ENCODE results near the gene NAV2.
"Not testable (repeated sequence)": the region's sequence is repeated elsewhere in the genome, so short reads cannot be mapped to it uniquely, and the experiment has no call there.

NAV2 gene

GRCh38 chr11:19946681-19947080 lies 234.0 kb downstream of the NAV2 start:
- DNase-seq (ENCODE audit: low read depth in 1 of 2, low spot score in 1 of 2): no peak

DNA sequence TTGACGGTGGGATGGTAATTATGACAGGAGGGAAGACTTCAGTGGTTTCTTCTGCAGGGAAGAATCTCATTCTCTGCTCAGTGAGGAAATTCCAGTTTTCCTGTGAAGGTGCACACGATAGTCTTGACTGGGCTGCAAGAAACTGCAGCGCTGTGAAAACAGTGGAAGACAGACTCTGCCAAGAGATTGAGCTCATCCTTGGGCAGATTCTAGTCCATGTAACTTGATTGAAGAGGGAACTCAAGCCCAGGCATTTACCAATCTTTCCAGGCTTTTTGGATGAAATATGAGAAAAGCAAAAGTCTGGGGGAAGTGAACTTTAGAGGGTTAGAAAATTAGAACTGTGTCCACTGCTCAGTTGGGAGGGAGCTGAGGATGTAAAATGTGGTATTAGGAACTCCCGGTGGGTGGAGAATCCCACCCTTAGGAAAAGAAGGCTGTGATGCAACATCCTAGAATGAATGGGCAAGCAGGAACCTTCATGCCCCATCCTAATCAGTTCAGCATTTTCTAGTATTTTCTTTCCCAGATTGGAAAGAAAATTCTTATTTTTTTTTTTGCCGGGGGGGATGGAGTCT lies 235.0 kb downstream of the NAV2 start:
- DNase-seq (ENCODE audit: low read depth in 1 of 2, low spot score in 1 of 2): no peak

DNA sequence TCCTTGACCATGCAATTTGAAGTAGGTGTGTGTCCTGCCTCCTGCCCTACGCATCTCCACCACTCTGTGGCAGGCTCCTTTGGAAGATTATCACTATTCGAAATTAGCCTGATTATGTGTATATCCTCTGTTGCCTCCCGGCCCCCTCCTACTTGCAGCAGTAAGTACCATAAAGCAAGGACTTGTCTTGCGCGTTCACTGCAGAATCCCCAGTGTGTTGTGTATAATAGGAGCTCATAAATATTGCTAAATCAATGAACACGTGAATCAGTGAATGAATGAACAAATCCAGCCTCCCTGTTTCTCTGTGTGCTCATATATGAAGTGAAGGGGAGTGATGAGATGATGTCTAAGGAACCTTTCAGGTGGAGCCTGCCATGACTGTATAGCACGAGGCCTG lies 237.0 kb downstream of the NAV2 start:
- DNase-seq (ENCODE audit: low read depth in 1 of 2, low spot score in 1 of 2): no peak

GRCh38 chr11:19951558-19952115 lies 239.0 kb downstream of the NAV2 start:
- DNase-seq (ENCODE audit: low read depth in 1 of 2, low spot score in 1 of 2): no peak

GRCh38 chr11:19952116-19952605 lies 239.5 kb downstream of the NAV2 start:
- DNase-seq (ENCODE audit: low read depth in 1 of 2, low spot score in 1 of 2): no peak

DNA sequence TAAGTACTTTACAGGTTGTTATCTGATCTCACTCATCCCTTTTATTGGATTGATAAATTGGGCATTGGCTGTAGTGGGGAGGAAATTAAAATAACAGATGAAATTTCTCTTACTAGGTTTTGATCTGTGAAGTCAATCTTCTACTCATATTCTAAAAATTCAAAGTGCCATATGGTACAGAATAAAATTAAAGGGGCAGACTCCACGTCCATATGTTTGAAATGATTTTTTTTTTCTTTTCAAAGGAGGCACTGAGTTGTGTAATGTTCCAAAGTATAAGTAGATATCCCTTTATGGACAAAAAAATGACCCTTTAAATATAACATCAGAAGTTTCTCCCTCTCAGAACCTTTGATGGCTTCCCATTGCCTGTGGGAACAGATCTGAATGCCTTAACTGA lies 240.3 kb downstream of the NAV2 start:
- no peak for DNase-seq (ENCODE audit: low read depth in 1 of 2, low spot score in 1 of 2)

DNA sequence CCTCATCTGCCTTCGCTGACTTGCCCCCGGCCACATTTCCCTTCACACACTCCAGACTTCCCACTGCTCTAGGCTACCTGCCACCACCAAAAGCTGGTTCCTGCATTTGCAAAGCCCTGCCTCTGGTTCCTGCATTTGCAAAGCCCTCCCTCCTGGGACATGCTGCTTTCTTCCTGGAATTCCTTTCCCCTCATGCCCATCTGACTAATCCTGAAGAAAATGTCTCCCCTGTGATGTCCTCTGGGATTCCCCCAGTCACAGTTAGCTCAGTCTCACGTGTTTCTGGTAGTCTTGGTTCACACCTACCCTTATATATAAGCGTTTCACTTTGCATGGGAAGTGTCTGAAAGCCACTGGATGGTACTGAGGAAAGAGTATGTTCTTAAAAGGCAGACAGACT lies 240.7 kb downstream of the NAV2 start:
- no peak for DNase-seq (ENCODE audit: low read depth in 1 of 2, low spot score in 1 of 2)

DNA sequence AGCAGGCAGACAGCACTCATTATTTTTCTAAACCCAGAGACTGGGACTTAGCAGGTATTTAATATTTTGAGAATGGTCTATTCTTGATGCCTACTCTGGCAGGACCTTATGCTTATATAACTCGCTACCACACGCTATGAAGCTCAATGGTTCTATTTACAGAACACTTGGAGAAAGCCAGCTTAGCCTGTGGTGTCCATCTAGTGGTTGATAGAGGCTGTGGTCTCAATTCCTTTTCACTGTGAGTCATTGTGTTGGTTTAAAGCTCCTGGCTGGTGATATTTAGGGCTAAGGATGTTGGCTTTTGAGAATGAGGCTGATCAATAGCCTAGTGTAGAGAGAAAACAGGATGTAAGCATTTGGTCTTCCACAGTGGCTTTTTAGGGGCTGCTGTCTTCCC lies 241.3 kb downstream of the NAV2 start:
- no peak for DNase-seq (ENCODE audit: low read depth in 1 of 2, low spot score in 1 of 2)

- no peak for DNase-seq (ENCODE audit: low read depth in 1 of 2, low spot score in 1 of 2)
Measured at GRCh38 chr11:19954899-19955298, 242.3 kb downstream of the NAV2 start.

DNA sequence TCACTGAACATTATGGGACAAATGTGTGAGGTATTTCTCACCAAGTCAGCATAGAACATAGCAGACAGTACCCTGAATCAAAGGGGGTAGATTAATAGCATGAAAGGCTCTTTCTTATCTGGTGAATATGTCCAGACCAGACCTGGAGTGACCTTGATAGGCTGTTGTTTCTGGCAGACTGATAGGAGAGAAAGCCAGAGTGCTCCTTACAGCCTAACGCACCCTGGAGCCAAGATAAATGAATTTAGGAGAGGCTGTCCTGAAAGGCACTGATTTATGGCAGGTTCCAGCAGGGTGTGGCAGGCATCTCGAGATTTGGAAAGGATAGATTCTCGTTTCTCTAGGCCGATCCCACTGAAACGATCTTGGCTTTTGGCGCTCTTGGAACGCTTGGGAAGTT lies 243.0 kb downstream of the NAV2 start:
- no peak for DNase-seq (ENCODE audit: low read depth in 1 of 2, low spot score in 1 of 2)

- DNase-seq (ENCODE audit: low read depth in 1 of 2, low spot score in 1 of 2): no peak
Measured at GRCh38 chr11:19956228-19956627, 243.6 kb downstream of the NAV2 start.

GRCh38 chr11:19957294-19957943 lies 244.8 kb downstream of the NAV2 start:
- no peak for DNase-seq (ENCODE audit: low read depth in 1 of 2, low spot score in 1 of 2)

GRCh38 chr11:19958204-19958603 lies 245.6 kb downstream of the NAV2 start:
- DNase-seq (ENCODE audit: low read depth in 1 of 2, low spot score in 1 of 2): no peak

DNA sequence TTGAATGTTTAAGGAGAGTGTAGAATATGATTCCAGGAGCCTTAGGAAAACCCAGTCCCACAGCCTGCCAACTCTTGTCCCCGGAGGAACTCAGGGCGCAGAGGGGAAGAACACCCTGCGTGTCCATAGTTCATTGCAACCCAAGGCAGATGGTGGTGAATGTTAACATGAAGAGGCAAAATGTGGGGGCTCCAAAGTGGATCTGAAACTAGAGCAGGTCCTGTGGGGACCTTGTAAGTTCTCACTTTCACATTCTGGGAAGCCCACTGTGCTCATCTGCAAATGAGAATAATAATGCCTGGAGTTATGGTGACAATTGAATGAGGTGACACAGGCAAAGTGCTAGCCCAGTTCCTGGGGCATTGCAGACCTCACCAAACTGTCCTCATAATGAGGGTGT lies 246.6 kb downstream of the NAV2 start:
- DNase-seq (ENCODE audit: low read depth in 1 of 2, low spot score in 1 of 2): no peak

- DNase-seq (ENCODE audit: low read depth in 1 of 2, low spot score in 1 of 2): no peak
Measured at GRCh38 chr11:19959648-19960059, 247.0 kb downstream of the NAV2 start.

DNA sequence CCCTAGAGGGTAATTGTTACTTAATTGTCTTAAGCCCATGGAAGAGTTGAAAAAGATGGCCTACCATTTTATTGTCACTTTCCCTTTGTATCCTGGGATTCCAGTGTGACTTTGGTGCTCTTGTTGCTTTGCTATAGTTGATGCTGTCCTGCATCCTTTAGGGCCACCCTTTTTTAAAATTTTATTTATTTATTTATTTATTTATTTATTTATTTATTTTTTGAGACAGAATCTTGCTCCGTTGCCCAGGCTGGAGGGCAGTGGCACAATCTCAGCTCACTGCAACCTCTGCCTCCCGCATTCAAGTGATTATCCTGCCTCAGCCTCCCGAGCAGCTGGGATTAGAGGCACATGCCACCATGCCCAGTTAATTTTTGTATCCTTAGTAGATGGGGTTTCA lies 247.8 kb downstream of the NAV2 start:
- not testable (repeated sequence) for DNase-seq (ENCODE audit: low read depth in 1 of 2, low spot score in 1 of 2)

DNA sequence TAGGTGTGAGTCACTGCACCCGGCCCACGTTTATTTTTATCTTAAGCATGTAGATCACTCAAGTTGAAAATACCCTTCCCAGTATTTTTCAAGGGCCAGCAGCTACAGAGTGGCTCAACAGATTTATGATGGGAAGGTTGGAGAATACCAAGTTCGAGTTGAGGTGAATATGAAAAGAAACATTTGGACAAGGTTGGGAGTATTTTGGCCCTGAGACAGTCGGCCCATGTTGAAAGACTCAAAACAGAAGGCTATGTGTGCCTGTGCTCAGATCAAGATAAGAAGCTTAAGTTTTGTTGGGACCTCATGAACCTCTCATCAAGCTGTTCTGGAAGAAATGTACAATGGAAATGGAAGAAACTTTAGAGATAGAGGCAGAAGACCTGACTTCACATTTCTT lies 248.6 kb downstream of the NAV2 start:
- no peak for DNase-seq (ENCODE audit: low read depth in 1 of 2, low spot score in 1 of 2)

DNA sequence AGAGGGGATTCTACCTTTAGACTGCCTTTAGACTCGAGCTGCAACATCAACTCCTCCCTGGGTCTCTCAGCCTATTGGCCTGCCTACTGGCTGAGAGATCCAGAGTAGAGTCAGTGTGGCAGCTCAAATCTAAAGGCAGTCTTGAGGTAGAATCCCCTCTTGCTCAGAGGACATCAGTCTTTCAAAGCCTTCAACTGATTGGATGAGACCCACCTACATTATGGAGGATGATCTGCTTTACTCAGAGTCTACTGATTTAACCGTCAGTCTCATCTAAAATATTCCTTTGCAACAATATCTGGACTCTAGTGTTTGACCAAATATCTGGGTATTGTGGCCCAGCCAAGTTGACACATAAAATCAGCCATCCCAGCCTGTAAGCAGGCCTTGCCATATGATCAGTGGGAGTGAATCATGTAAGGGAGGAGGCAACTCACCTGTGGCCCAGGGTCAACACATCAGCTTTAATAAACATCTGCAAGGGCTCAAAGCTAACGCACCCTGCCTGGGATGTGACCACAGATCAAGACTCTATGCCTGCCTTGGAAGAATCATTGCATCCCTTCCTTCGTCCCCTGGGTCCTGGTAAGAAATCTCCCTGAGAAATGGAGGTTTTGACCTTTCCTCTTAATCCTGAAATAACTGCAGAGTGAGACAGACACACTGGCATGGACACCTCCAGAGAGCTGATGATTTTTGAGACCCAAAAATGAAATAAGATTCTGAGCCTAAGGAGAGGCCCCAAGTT lies 249.6 kb downstream of the NAV2 start:
- no peak for DNase-seq (ENCODE audit: low read depth in 1 of 2, low spot score in 1 of 2)

DNA sequence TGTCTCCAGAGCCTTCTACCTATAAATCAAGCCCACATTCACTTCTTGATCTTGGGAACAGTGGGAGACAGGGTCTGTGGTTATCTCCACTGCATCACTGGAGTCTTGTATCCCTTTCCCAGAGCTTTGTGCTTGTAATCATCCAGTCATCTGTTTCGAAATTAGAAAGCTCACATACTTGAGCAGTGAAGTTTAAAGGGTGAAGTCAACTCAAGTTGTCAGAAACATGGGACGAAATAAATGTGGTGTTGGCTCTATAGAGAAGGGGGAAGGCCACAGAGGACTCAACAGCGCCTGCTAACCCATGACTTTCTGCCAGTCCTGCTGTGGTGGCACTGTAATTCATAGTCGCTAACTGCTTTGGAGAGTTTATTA lies 250.2 kb downstream of the NAV2 start:
- DNase-seq (ENCODE audit: low read depth in 1 of 2, low spot score in 1 of 2): no peak

DNA sequence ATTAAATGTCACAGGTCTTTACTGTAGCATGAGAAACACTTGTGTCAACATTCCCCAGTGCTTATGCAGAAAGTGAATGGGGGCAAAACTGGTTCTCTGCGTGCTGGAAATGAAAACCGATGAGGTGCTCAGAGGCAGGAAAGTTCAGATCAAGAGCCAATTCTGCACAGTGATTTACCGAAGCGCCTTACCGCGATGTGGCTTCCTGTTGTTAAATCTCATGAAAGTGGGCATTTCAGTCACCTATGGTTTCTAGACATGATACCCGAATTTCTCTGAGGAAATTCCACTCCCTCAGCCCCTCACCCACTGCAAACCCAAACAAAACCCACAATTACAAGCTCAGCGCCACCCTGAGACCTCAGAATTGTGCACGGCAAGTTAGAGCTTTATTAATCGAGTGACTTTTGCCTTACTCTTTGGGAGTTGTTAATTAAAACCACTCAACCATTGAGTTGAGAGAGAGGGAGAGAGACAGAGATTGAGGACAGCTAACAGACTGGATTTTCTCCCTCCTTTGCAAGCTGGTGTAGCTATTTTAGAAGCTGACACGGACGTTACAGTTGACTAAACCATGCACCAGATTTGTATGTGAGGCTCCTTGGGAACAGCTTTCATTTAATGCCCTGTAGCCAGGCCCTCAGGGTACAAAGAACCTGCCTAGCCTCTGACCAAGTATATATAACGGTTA lies 251.2 kb downstream of the NAV2 start:
- no peak for DNase-seq (ENCODE audit: low read depth in 1 of 2, low spot score in 1 of 2)

DNA sequence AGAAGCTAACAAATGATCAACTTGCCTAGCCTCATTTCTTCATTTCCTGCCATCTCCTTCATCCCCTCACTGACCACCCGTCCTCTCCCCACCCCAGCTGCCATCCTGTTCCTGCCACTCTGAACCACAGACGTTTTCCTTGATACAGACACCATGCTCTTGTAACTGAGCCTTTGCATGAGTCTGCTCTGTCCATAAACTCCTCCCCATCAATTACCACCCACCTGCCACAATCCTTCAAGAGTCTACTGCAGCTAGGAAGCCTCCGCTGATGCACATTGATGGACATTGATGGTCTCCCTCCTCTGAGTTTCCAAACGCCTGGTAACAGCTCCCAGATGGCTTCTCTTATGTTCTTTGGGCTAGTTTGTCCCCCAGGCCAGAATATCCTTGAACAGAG lies 253.8 kb downstream of the NAV2 start:
- DNase-seq (ENCODE audit: low read depth in 1 of 2, low spot score in 1 of 2): no peak

- DNase-seq (ENCODE audit: low read depth in 1 of 2, low spot score in 1 of 2): no peak
Measured at GRCh38 chr11:19966927-19967326, 254.3 kb downstream of the NAV2 start.
